ENCODE measurements around the gene HPX.

Gene HPX, protein sequence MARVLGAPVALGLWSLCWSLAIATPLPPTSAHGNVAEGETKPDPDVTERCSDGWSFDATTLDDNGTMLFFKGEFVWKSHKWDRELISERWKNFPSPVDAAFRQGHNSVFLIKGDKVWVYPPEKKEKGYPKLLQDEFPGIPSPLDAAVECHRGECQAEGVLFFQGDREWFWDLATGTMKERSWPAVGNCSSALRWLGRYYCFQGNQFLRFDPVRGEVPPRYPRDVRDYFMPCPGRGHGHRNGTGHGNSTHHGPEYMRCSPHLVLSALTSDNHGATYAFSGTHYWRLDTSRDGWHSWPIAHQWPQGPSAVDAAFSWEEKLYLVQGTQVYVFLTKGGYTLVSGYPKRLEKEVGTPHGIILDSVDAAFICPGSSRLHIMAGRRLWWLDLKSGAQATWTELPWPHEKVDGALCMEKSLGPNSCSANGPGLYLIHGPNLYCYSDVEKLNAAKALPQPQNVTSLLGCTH

GRCh38 chr11:6440906-6441358 is at the start of gene HPX:
HPX (minus strand) TSS chr11:6440987; CDS start chr11:6440963, 24 bp downstream.
- DNase-seq, result no peak

GRCh38 chr11:6489306-6489705 is 48.5 kb upstream of the HPX start:
- DNase-seq, result no peak

DNA sequence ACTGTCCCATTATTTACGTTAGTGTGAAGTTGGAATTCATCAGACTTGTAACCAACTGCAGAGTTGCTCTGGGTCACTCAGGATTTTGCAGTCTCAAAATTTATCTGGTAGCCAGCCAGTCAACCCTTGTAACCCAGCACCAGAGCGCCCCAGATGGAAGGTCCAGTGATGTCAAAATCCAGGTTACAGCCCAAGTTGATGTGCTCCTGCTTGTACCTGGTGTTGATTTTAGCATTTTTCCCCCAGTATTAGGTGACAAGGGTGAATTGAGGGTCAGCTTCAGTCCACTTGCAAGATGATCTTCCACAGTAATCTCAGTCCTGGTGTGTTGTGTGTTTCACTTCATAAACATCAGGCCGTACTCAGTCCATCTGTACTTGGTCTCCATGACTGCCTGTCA is 48.0 kb upstream of the HPX start:
- no peak for DNase-seq

GRCh38 chr11:6488342-6488741 is 47.6 kb upstream of the HPX start:
- DNase-seq, result no peak

DNA sequence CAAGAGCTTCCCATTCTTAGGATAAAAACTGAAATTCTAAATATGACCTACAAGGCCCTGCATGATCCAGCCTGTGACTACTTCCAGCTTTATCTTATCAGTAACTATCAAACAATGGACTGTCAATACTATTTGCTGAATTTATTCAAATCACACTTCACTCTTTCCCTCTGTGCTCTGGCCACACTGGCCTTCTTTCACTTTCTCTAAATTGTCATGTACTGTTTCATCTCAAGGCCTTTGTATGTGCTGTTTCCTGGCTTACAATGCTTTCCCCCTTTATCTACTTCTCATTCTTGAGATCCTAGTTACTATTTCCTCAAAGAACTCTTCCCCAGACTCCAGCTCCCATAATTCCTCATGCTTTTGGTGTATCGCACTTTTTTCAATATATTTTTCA is 46.2 kb upstream of the HPX start:
- no peak for DNase-seq

DNA sequence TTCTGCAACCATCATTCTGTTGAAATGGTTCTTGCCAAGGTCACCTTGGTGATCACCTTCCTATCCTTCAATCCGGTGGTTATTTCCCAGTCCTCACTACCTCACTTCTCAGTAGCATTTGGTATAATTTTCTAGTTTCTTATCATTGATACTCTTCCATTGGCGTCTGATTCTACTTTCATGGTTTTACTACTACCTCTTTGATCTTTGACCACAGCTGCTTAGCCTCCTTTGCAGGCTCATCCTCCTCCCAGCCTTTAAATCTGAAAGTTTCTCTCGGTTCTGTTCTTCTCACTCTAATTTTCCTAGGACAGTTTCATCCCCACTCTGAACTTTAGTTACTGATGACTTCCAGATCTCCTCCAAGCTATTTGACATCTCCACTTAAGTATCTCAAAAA is 45.5 kb upstream of the HPX start:
- no peak for DNase-seq

DNA sequence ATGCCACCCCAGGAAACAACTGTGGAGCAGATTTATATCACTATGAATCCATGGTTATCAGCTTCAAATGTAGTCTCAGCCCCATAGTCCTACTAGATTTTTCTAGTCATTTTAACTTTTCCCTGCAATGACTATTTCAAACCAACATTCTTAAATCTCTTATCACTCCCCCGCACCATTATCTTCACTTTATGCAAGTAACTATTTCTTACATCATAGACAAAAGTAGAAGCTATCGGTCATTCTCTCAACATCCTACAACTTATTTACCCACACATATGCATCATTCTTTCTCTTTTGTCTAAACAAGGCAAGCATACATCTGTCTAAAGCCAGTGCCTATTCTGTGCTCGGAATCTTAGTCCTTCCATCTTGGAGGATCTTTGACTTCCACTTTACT is 44.9 kb upstream of the HPX start:
- no peak for DNase-seq

DNA sequence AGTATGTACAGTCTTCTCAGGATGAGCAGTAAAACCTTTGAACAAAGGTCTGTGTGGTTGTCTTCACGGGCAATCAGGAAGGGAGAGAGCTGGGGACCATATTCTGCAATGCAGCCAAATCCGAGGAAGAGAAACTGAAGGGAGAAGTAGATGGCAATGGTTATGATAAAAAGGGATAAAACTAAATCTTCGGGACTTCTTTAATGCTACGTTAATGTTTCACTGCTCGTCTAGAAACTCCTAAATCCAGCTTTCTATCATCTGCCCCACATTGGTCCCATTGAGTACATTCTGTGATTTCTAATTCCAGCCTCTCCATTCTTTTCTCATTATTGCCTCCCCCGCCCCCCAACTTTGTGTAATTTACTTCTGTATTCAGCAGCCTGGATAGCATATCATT is 42.2 kb upstream of the HPX start:
- no peak for DNase-seq

DNA sequence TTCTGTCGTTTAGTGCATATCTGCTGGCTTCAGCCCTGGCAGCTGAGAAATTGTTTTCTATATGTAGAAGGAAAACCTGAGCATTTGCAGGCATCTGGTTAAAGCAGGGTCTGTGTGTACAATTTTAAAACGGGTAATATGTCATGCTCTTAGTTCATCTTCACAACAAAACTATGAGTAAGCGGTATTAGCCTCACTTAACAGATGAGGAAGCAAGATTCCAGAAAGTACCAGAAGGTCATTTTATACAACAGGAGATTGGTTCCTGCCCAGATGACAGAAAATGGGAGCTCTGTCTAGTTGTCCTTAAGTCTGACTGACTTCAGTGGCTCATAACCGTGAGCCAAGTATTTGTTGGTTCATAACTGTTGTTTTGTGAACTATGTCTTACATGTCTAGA is 41.7 kb upstream of the HPX start:
- no peak for DNase-seq

DNA sequence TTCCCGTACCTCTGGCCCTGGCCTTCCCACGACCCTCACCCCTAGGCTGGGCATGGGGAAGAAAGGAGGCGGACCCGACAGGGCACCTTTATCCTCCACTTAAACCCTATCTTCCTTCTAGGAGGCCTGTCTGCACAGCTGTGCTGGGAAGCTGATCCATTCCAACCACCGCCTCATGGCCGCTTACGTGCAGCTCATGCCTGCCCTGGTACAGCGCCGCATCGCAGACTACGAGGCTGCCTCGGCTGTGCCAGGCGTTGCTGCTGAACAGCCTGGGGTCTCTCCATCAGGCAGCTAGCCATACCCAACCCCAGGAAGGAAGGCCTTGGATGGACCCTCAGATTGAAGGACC is 41.1 kb upstream of the HPX start:
- no peak for DNase-seq

- peak; percentile 95 for DNase-seq
These were observed 40.5 kb upstream of the HPX start, which contains the start of the genes ARFIP2 and TIMM10B for GRCh38 chr11:6481012-6481923. ARFIP2 (minus strand) TSS chr11:6481331; CDS start chr11:6480421, 910 bp downstream. TIMM10B (plus strand) TSS chr11:6481501; CDS start chr11:6481517, 16 bp downstream.

- DNase-seq, result no peak
These were observed 39.6 kb upstream of the HPX start for GRCh38 chr11:6480299-6480914.

- no peak for DNase-seq
These were observed 35.8 kb upstream of the HPX start for GRCh38 chr11:6476571-6476970.

DNA sequence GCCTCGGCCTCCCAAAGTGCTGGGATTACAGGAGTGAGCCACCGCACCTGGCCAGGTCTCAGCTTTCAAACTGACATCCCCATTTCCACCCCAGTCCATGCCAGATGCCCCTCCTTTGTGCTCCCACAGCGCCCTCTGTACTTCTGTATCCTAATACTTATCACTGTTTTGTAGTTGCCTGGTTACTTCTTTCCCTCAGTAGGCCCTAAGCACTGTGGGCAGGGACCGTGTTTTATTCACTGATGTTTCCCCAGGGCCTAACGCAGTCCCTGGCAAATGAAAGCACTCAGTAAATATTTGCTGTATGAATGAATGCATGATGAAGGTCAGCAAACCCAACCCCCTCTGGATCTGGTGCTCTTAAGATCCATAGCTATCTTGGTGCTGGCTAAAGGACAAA is 35.1 kb upstream of the HPX start:
- no peak for DNase-seq

DNA sequence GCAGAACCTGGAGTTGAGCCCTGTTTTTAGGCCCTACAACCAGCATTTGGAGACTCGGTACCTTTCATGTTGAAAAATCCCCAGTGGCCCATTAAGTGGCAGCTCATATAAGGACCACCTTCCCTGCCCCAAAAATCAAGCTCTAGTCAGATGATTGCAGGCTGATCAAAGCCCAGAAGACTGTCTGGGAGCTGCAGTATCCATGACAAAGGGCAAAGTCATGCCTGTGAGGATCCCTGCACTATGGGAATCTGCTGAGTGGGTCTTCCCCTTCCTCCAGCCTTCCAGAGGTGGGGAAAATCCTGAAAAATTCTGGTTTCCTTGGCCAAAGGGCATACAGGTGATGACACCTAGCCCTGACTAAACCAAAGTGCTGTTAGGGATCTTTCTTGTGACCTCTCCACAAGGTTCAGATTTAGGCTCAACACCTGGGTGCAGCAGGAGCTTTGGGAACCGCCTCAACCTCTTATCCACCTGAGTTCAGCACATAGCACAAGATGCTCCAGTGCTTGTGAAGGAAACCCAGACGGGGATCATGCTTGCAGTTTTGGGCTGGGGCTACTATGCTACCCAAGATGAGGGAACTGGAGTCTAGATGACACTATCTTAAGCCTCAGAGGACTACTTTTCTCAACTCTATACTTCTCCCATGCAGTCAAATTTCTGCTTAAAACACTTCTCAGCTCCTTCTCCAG is 34.2 kb upstream of the HPX start:
- no peak for DNase-seq

- DNase-seq, result no peak
These were observed 33.6 kb upstream of the HPX start for GRCh38 chr11:6474413-6474792.

GRCh38 chr11:6473451-6474412 is 32.9 kb upstream of the HPX start, which contains the start of gene TRIM3:
TRIM3 (minus strand) TSS chr11:6473941; CDS start chr11:6465695, 8,246 bp downstream.
- peak; percentile 28 for DNase-seq

DNA sequence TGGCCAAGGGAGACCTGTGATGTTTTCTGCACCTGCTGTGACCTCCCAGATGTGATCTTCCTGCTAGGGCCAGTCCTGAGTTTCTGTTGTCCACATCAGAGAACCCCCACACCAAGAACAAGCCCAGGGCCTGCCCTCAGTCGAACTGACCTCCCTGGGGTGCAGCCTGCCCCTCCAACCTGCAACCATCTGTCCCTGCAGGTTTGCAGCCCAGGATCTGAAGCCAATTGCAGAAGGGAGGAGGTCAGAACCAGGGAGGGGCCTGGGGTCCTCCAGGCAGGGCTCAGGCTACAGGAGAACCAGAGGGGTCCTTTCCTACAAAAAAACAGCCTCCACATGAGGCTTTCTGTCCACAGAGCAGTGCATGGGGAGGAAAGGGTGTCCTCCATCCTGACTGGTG is 32.1 kb upstream of the HPX start:
- DNase-seq, result no peak

- DNase-seq, result no peak
These were observed 28.8 kb upstream of the HPX start for GRCh38 chr11:6469599-6469998.

- no peak for DNase-seq
These were observed 28.1 kb upstream of the HPX start for GRCh38 chr11:6468712-6469495.

DNA sequence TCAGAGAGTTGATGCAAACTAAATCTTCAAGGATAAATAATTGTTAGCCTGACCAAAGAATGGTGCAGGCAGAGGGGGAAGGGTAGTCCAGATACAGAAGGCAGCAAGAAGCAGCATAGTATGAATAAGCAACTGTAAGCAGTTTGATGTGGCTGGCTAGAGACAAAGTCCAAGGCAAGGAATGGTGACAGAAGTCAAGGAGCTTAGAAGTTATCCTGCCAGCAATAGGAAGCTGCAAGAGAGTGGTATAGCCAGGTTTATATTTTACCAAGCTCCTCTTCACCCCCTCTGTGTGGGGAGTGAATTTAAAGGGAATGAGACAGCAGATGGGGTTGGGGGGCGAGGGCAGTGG is 18.3 kb upstream of the HPX start:
- no peak for DNase-seq
